ENCODE data around the gene STEAP1B. TPM values are rescaled to one million over a fixed set of nuclear protein-coding genes. Genes with fewer than 3 reads are reported as not detected.
"Not testable (repeated sequence)": the region's sequence is repeated elsewhere in the genome, so short reads cannot be mapped to it uniquely, and the experiment has no call there.

The STEAP1B gene
- total and polyA plus RNA-seq, 2 experiments from 2014 or later = 0.16 TPM; not detected in 1

GRCh38 chr7:22442882-22443369, 57.1 kb downstream of the STEAP1B start:
- TF ChIP-seq CTCF (IDR thresholded peaks at IDR 0.05; ENCODE audit: low read depth, low read length) = no peak
- H3K9me3 ChIP-seq (ENCODE audit: low read depth) = no peaks in the 10 kb centered on the region
- no peaks in the 10 kb centered on the region for H3K4me1 ChIP-seq (ENCODE audit: low read depth)
- no peaks in the 10 kb centered on the region for H3K27me3 ChIP-seq
- H3K36me3 ChIP-seq = no peaks in the 10 kb centered on the region
- no peak for DNase-seq (ENCODE audit: low read depth in 1 of 2, low spot score in 1 of 2)
- H3K27ac ChIP-seq = no peak overlapping the region
- H3K4me3 ChIP-seq = no peak overlapping the region

GRCh38 chr7:22442187-22442881, 57.7 kb downstream of the STEAP1B start:
- Histone ChIP-seq H3K4me3 (no peak overlapping the region), H3K27me3 (no peaks in the 10 kb centered on the region), H3K36me3 (no peaks in the 10 kb centered on the region), H3K27ac (no peak overlapping the region), H3K9me3 (ENCODE audit: low read depth) (no peaks in the 10 kb centered on the region), H3K4me1 (ENCODE audit: low read depth) (no peaks in the 10 kb centered on the region)
- no peak for DNase-seq (ENCODE audit: low read depth in 1 of 2, low spot score in 1 of 2)
- TF ChIP-seq CTCF (IDR thresholded peaks at IDR 0.05; ENCODE audit: low read depth, low read length) = no peak

- Histone ChIP-seq H3K4me1 (ENCODE audit: low read depth) (no peaks in the 10 kb centered on the region), H3K9me3 (ENCODE audit: low read depth) (no peaks in the 10 kb centered on the region), H3K27me3 (no peaks in the 10 kb centered on the region), H3K36me3 (no peaks in the 10 kb centered on the region), H3K27ac (no peak overlapping the region), H3K4me3 (no peak overlapping the region)
- no peak for TF ChIP-seq CTCF (IDR thresholded peaks at IDR 0.05; ENCODE audit: low read depth, low read length)
- no peak for DNase-seq (ENCODE audit: low read depth in 1 of 2, low spot score in 1 of 2)
Observed at GRCh38 chr7:22441157-22441556, 58.8 kb downstream of the STEAP1B start.

- TF ChIP-seq CTCF (IDR thresholded peaks at IDR 0.05; ENCODE audit: low read depth, low read length) = no peak
- H3K4me3 ChIP-seq = no peak overlapping the region
- H3K4me1 ChIP-seq (ENCODE audit: low read depth) = no peaks in the 10 kb centered on the region
Observed at GRCh38 chr7:22438994-22439393, 61.0 kb downstream of the STEAP1B start.

GRCh38 chr7:22436552-22436951, 63.4 kb downstream of the STEAP1B start:
- not testable (repeated sequence) for H3K9me3 ChIP-seq (ENCODE audit: low read depth); H3K36me3 ChIP-seq

More at GRCh38 chr7:22438994-22439393, 61.0 kb downstream of the STEAP1B start:
- H3K36me3 ChIP-seq = no peaks in the 10 kb centered on the region
- DNase-seq (ENCODE audit: low read depth in 1 of 2, low spot score in 1 of 2) = no peak
- no peak overlapping the region for H3K27ac ChIP-seq
- no peaks in the 10 kb centered on the region for H3K27me3 ChIP-seq
- no peaks in the 10 kb centered on the region for H3K9me3 ChIP-seq (ENCODE audit: low read depth)

GRCh38 chr7:22435720-22436119, 64.3 kb downstream of the STEAP1B start:
- Histone ChIP-seq H3K27me3 (no peaks in the 10 kb centered on the region), H3K36me3 (no peaks in the 10 kb centered on the region), H3K9me3 (ENCODE audit: low read depth) (no peaks in the 10 kb centered on the region), H3K27ac (no peak overlapping the region), H3K4me1 (ENCODE audit: low read depth) (no peaks in the 10 kb centered on the region), H3K4me3 (no peak overlapping the region)
- TF ChIP-seq CTCF (IDR thresholded peaks at IDR 0.05; ENCODE audit: low read depth, low read length) = no peak
- DNase-seq (ENCODE audit: low read depth in 1 of 2, low spot score in 1 of 2) = no peak

More at GRCh38 chr7:22436552-22436951, 63.4 kb downstream of the STEAP1B start:
- not testable (repeated sequence) for DNase-seq (ENCODE audit: low read depth in 1 of 2, low spot score in 1 of 2); H3K27me3 ChIP-seq; H3K4me3 ChIP-seq; H3K4me1 ChIP-seq (ENCODE audit: low read depth); H3K27ac ChIP-seq
